Prostate gland (tissue), 2 donors: ENCODE data around the gene CES4A.

ENCODE experiments used
- POLR2AphosphoS5 ChIP-seq: sonication (generic); formaldehyde crosslinking; IDR thresholded peaks from one replicate; pipeline ENCODE4 v1.6.1; 2017; ENCODE audit warnings: antibody characterized with exemption
- TF ChIP-seq, protein P1 (sequence below), 4 experiments: fragments of 200-600 bp in 2 of 4; fragments of 450-650 bp in 2 of 4; sonication (generic) in 2 of 4; IDR thresholded peaks; 1 replicate in 3 of 4; 2 replicates in 1 of 4; pipeline ENCODE4 v1.5.1; 2016 to 2019; ENCODE audit warnings: antibody characterized with exemption in 4 of 4, mild to moderate bottlenecking in 2 of 4, moderate library complexity in 2 of 4

DNA sequence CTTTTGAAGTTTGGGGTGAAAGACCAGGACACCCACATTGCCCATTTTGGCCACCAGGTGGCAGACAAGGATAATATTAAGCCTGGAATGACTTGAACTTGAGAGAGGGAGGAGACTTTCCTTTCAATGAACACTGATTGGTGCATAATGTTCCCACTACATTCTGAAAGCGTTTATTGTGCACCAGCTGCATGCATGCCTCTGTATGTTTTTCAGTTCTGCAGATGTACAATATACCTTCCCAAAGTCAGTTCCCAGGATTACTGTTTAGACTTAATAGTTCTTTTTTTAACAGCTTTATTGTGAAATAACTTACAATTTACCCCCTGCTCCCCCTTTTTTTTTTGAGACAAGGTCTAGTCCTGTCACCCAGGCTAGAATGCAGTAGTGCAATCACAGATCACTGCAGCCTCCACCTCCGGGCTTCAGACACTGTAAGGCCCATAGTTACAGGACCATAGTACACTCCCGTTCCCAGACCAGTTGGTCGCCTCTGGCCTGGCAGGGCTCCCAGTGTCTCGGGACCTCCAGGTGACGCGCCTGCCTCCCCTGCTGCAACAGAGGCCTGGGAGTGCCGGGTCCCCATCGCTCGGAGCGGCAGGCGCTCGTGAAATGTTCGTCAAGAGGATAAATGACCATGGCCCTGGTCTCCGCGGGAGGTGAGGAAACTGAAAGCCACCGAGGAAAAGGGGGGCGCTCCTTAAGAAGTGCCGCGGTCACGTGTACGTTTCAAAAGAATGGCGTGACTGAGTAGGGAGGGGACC lies 40.9 kb upstream of the CES4A start:
- TF ChIP-seq, protein P1, sequence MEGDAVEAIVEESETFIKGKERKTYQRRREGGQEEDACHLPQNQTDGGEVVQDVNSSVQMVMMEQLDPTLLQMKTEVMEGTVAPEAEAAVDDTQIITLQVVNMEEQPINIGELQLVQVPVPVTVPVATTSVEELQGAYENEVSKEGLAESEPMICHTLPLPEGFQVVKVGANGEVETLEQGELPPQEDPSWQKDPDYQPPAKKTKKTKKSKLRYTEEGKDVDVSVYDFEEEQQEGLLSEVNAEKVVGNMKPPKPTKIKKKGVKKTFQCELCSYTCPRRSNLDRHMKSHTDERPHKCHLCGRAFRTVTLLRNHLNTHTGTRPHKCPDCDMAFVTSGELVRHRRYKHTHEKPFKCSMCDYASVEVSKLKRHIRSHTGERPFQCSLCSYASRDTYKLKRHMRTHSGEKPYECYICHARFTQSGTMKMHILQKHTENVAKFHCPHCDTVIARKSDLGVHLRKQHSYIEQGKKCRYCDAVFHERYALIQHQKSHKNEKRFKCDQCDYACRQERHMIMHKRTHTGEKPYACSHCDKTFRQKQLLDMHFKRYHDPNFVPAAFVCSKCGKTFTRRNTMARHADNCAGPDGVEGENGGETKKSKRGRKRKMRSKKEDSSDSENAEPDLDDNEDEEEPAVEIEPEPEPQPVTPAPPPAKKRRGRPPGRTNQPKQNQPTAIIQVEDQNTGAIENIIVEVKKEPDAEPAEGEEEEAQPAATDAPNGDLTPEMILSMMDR (IDR thresholded peaks at IDR 0.05): peak; percentile 81 to 91 (median 90)
- peak; percentile 75 for TF ChIP-seq POLR2AphosphoS5
